A549 (cell line): ENCODE measurements around the gene VAPA. TPM values are rescaled to one million over a fixed set of nuclear protein-coding genes. Genes with fewer than 3 reads are reported as not detected.
"Not testable (repeated sequence)": the region's sequence is repeated elsewhere in the genome, so short reads cannot be mapped to it uniquely, and the experiment has no call there.

Experiments
- ATAC-seq, 2 experiments: fragments of 200-7000 bp in 1 of 2; fragments of >200 bp in 1 of 2; cut with Nextera tagmentation in 1 of 2; cut with Tn5 transposase in 1 of 2; 3 replicates each; pipeline versions ENCODE4 v1.8.0 to v1.9.1; 2018 to 2020; ENCODE audit warnings: mild to moderate bottlenecking in 1 of 2, moderate library complexity in 1 of 2
- CTCF ChIA-PET: fragments of 300-600 bp; sonication (Branson Sonifier 250); formaldehyde crosslinking; extraction: SDS; loops from one replicate; lab custom pipeline; 2021; ENCODE audit warnings: antibody characterized with exemption, inconsistent platforms; lab: Yijun Ruan, JAX
- POLR2A ChIA-PET: fragments of 350-600 bp; formaldehyde crosslinking; extraction: SDS; loops from one replicate; lab custom pipeline; 2021; ENCODE audit warnings: antibody characterized with exemption, inconsistent platforms; lab: Yijun Ruan, JAX
- DNase-seq, 2 experiments: peaks; one replicate each; pipeline versions ENCODE4 v3.0.0 to v3.0.0-alpha.2; 2011 to 2016; ENCODE audit warnings: low read depth in 1 of 2, low spot score in 1 of 2
- FAIRE-seq: peaks from 2 replicates; lab custom pipeline; 2011; peaks lifted over from hg19 to GRCh38; lab: Jason Lieb, UNC
- H3K27ac ChIP-seq, 2 experiments: fragments of >200 bp; sonication (Bioruptor Twin); formaldehyde crosslinking; 3 replicates each; pipeline ENCODE4 v1.5.1; 2016 to 2017
- H3K4me1 ChIP-seq: fragments of >200 bp; sonication (Bioruptor Twin); formaldehyde crosslinking; 3 replicates; pipeline ENCODE4 v1.6.1; 2016
- H3K4me2 ChIP-seq: fragments of >200 bp; sonication (Bioruptor Twin); formaldehyde crosslinking; 3 replicates; pipeline ENCODE4 v1.6.1; 2016
- H3K4me3 ChIP-seq: fragments of >200 bp; sonication (Bioruptor Twin); formaldehyde crosslinking; 3 replicates; pipeline ENCODE4 v1.5.1; 2016
- H3K9me3 ChIP-seq: fragments of >200 bp; sonication (Bioruptor Twin); formaldehyde crosslinking; 3 replicates; pipeline ENCODE4 v1.6.1; 2016
- BHLHE40 ChIP-seq: IDR thresholded peaks from 2 replicates; pipeline ENCODE4 v1.6.1; 2012; ENCODE audit warnings: low read depth, low read length, inconsistent platforms
- CEBPB ChIP-seq, 2 experiments: fragments of >200 bp in 1 of 2; sonication (Bioruptor Twin) in 1 of 2; formaldehyde crosslinking in 1 of 2; IDR thresholded peaks; 2 replicates each; pipeline ENCODE4 v1.6.1; 2012 to 2016
- EHF ChIP-seq: fragments of 250-450 bp; sonication (Bioruptor Pico); IDR thresholded peaks from 2 replicates; pipeline ENCODE4 v1.5.0; 2020; ENCODE audit warnings: mild to moderate bottlenecking
- EP300 ChIP-seq, 2 experiments: fragments of >200 bp; sonication (Bioruptor Twin); formaldehyde crosslinking; IDR thresholded peaks; 2 replicates in 1 of 2; 3 replicates in 1 of 2; pipeline ENCODE4 v1.6.1; 2016 to 2017
- ESRRA ChIP-seq: fragments of 150-350 bp; IDR thresholded peaks from 2 replicates; pipeline ENCODE4 v1.6.1; 2014; ENCODE audit warnings: mild to moderate bottlenecking, low read length, borderline replicate concordance
- FOSB ChIP-seq: fragments of 250-450 bp; sonication (Bioruptor Pico); IDR thresholded peaks from 2 replicates; pipeline ENCODE4 v1.5.0; 2020; ENCODE audit warnings: mild to moderate bottlenecking, moderate library complexity
- FOSL2 ChIP-seq, 2 experiments: fragments of 450-650 bp in 1 of 2; fragments of >200 bp in 1 of 2; sonication (Bioruptor Twin) in 1 of 2; formaldehyde crosslinking; IDR thresholded peaks; 2 replicates each; pipeline versions ENCODE4 v1.5.0 to v1.6.1; 2016 to 2020; ENCODE audit warnings: mild to moderate bottlenecking in 1 of 2, moderate library complexity in 1 of 2
- HES2 ChIP-seq: fragments of >200 bp; sonication (Bioruptor Twin); formaldehyde crosslinking; IDR thresholded peaks from 2 replicates; pipeline ENCODE4 v1.6.1; 2016
- HEYL ChIP-seq: fragments of 250-450 bp; sonication (Bioruptor Pico); IDR thresholded peaks from 2 replicates; pipeline ENCODE4 v1.8.0; 2021; ENCODE audit warnings: mild to moderate bottlenecking, moderate library complexity
- HOXB5 ChIP-seq: fragments of 250-450 bp; sonication (Bioruptor Pico); IDR thresholded peaks from 2 replicates; pipeline ENCODE4 v1.5.0; 2020; ENCODE audit warnings: mild to moderate bottlenecking, moderate library complexity
- JUNB ChIP-seq: fragments of >200 bp; sonication (Bioruptor Twin); formaldehyde crosslinking; IDR thresholded peaks from 2 replicates; pipeline ENCODE4 v1.6.1; 2016
- KDM1A ChIP-seq: fragments of 200-600 bp; sonication (generic); IDR thresholded peaks from 2 replicates; pipeline ENCODE4 v1.6.1; 2016; ENCODE audit warnings: low read depth, mild to moderate bottlenecking
- KDM5A ChIP-seq: fragments of 200-600 bp; sonication (generic); IDR thresholded peaks from 2 replicates; pipeline ENCODE4 v1.6.1; 2016; ENCODE audit warnings: antibody characterized with exemption, mild to moderate bottlenecking
- MAFK ChIP-seq: fragments of 450-650 bp; IDR thresholded peaks from 2 replicates; pipeline ENCODE4 v1.6.1; 2014; ENCODE audit not compliant: partially characterized antibody
- PHF8 ChIP-seq: fragments of 200-600 bp; sonication (generic); IDR thresholded peaks from 2 replicates; pipeline ENCODE4 v1.6.1; 2016; ENCODE audit warnings: low read depth, mild to moderate bottlenecking, antibody characterized with exemption, moderate library complexity, borderline replicate concordance
- RAD21 ChIP-seq, 2 experiments: fragments of >200 bp in 1 of 2; sonication (Bioruptor Twin) in 1 of 2; formaldehyde crosslinking in 1 of 2; IDR thresholded peaks in 1 of 2; conservative IDR thresholded peaks in 1 of 2; 2 replicates in 1 of 2; 3 replicates in 1 of 2; pipeline ENCODE4 v1.6.1; 2012 to 2018; ENCODE audit warnings: inconsistent platforms in 1 of 2
- RARB ChIP-seq: fragments of 250-450 bp; sonication (Bioruptor Pico); IDR thresholded peaks from 2 replicates; pipeline ENCODE4 v1.8.0; 2021; ENCODE audit warnings: mild to moderate bottlenecking, moderate library complexity
- TP53 ChIP-seq: fragments of 250-450 bp; sonication (Bioruptor Pico); IDR thresholded peaks from 2 replicates; pipeline ENCODE4 v1.5.0; 2021; ENCODE audit warnings: mild to moderate bottlenecking, moderate library complexity
- ZFP36 ChIP-seq: fragments of 450-650 bp; IDR thresholded peaks from 2 replicates; pipeline ENCODE4 v1.6.1; 2014; ENCODE audit warnings: borderline replicate concordance; ENCODE audit not compliant: partially characterized antibody
- ZNF302 ChIP-seq: fragments of 250-450 bp; sonication (Bioruptor Pico); IDR thresholded peaks from 2 replicates; pipeline ENCODE4 v1.9.0; 2021; ENCODE audit warnings: inconsistent platforms, mild to moderate bottlenecking, moderate library complexity
- ZSCAN20 ChIP-seq: fragments of 250-450 bp; sonication (Bioruptor Pico); IDR thresholded peaks from 2 replicates; pipeline ENCODE4 v1.8.0; 2022; ENCODE audit warnings: mild to moderate bottlenecking, moderate library complexity
- WGBS: methylation state at CpG from one replicate; pipeline ENCODE4 v1.1.6; 2017; ENCODE audit errors: missing lambda C conversion rate; 5-methylcytosine and 5-hydroxymethylcytosine counted together
- polyA plus RNA-seq, 4 experiments: library from polyadenylated mRNA; depleted of rRNA in 3 of 4; stranded (reverse); fragments of >200 nt; fragmentation: RNase III in 1 of 4; extraction: RNeasy Plus Mini Kit Qiagen cat#74134 plus additional on column Dnase treatment in 1 of 4; gene quantifications; 2 replicates in 3 of 4; 3 replicates in 1 of 4; pipeline ENCODE4 v1.2.3, GENCODE V29; 2011 to 2017
- TF ChIP-seq, protein P1 (sequence below): IDR thresholded peaks from 2 replicates; pipeline ENCODE4 v1.6.1; 2012

VAPA gene
- polyA plus RNA-seq, 2 of the 4 experiments (the other 2 are of a cell fraction), result 161 to 391 TPM

DNA sequence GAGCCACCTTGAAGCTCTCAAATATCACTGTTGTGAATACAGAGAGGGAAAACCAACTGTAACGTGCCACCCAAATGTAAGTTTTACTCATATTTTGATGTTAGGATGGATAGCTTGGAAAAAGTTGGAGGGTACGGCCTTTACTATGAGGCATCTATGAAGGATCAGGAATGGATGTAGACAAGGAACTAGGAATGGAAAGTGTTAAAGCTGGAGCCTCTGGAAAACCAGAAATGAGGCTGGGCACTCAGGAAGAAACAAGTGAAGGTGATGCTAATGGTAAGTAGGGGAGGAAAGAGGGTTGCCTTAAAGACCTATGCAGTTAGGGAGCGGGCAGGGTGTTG is 27.8 kb upstream of the VAPA start (continued):
- TF ChIP-seq ZNF302 (CRISPR knock-in tag), result no peak

- ChIA-PET CTCF (no interaction called here), POLR2A (no interaction called here)
- Histone ChIP-seq H3K4me1 (peaks cover 6% of the 10 kb centered on the region; the same call in 1 of the 3 replicates), H3K9me3 (no peaks in the 10 kb centered on the region), H3K4me3 (no peak overlapping the region), H3K4me2 (no peak overlapping the region), H3K27ac (no peak overlapping the region)
- TF ChIP-seq EP300 (IDR thresholded peaks at IDR 0.05), result no peak
- TF ChIP-seq EHF (CRISPR knock-in tag), result no peak
- ATAC-seq, result no peak
- no peak for FAIRE-seq
- whole genome bisulfite sequencing, result 92% methylated on average over 5 of the region's 5 CpGs
- DNase-seq, result no peak
These were observed 25.8 kb upstream of the VAPA start for GRCh38 chr18:9887992-9888391.

DNA sequence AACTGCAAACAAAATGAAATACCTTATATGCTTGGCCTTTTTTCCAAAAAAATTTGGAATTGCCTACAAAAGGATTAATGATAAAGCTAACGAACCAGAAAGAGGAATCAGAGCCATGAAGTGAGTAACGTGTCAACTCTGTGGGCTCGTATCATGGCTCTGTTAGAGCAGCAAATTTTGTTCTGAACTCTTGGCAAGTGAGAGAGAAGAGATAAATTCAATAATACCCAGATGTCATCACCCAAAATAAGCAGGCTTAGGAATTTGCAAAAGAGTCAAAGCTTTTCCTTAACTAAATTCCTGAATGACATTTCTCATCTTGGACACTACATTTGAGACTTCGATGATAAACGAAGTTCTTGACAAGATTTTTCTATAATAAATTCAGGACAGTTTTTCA is 23.6 kb upstream of the VAPA start:
- 92% methylated on average over 5 of the region's 5 CpGs for WGBS
- Histone ChIP-seq H3K27ac (no peak overlapping the region), H3K9me3 (no peaks in the 10 kb centered on the region), H3K4me2 (no peak overlapping the region), H3K4me1 (peaks cover 6% of the 10 kb centered on the region; the same call in 2 of the 3 replicates), H3K4me3 (no peak overlapping the region)
- ChIA-PET POLR2A (no interaction called here), CTCF (no interaction called here)
- DNase-seq, result no peak
- ATAC-seq, result no peak
- TF ChIP-seq FOSL2 (IDR thresholded peaks at IDR 0.05), result no peak
- TF ChIP-seq FOSL2 (CRISPR knock-in tag; IDR thresholded peaks at IDR 0.05), result no peak
- no peak for TF ChIP-seq CEBPB (IDR thresholded peaks at IDR 0.05)
- TF ChIP-seq RAD21 (conservative IDR thresholded peaks at IDR 0.05 in 1 of 2, IDR thresholded peaks at IDR 0.05 in 1 of 2), result no peak
- no peak for TF ChIP-seq RARB (CRISPR knock-in tag)
- no peak for TF ChIP-seq ESRRA
- TF ChIP-seq, all 56 proteins: peak for 0
- no peak for FAIRE-seq

- POLR2A ChIA-PET, result no interaction called here
- CTCF ChIA-PET, result no interaction called here
- TF ChIP-seq ZSCAN20 (CRISPR knock-in tag) (no peak), FOSL2 (IDR thresholded peaks at IDR 0.05) (no peak), FOSL2 (CRISPR knock-in tag; IDR thresholded peaks at IDR 0.05) (no peak), HOXB5 (no peak), MAFK (no peak), BHLHE40 (no peak), FOSB (CRISPR knock-in tag) (no peak), KDM5A (no peak), TP53 (CRISPR knock-in tag) (no peak), PHF8 (no peak), JUNB (no peak), HEYL (CRISPR knock-in tag) (no peak), KDM1A (no peak), HES2 (no peak), ZFP36 (no peak)
- TF ChIP-seq, protein P1, sequence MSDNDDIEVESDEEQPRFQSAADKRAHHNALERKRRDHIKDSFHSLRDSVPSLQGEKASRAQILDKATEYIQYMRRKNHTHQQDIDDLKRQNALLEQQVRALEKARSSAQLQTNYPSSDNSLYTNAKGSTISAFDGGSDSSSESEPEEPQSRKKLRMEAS, result no peak
These were observed 22.9 kb upstream of the VAPA start for GRCh38 chr18:9890957-9891356.

GRCh38 chr18:9891515-9891914 is 22.3 kb upstream of the VAPA start:
- H3K4me1 ChIP-seq, result not testable (repeated sequence)

More at GRCh38 chr18:9890957-9891356, 22.9 kb upstream of the VAPA start:
- FAIRE-seq (no peak), DNase-seq (no peak), ATAC-seq (no peak)
- Histone ChIP-seq H3K27ac (peak overlapping the region in 1 of 2 experiments; percentile 61; a peak in 1 of 6 replicates), H3K4me2 (no peak overlapping the region), H3K4me3 (no peak overlapping the region), H3K9me3 (no peaks in the 10 kb centered on the region), H3K4me1 (peaks cover 6% of the 10 kb centered on the region; the same call in 2 of the 3 replicates)
- 82% methylated on average over 1 of the region's 1 CpG for whole genome bisulfite sequencing

More at GRCh38 chr18:9891515-9891914, 22.3 kb upstream of the VAPA start:
- H3K27ac ChIP-seq, H3K9me3 ChIP-seq, ATAC-seq, H3K4me3 ChIP-seq, FAIRE-seq, CTCF ChIA-PET, POLR2A ChIA-PET, DNase-seq: not testable (repeated sequence)
- H3K4me2 ChIP-seq, result peak overlapping the region; percentile 25; the same call in 1 of the 3 replicates
- WGBS, result 51% methylated on average over 4 of the region's 4 CpGs
